Keratinocyte (primary cell): Measurements from ENCODE around the gene PTDSS2. TPM values are rescaled to one million over a fixed set of nuclear protein-coding genes. Genes with fewer than 3 reads are reported as not detected.

Experiments
- DNase-seq: peaks from one replicate; pipeline ENCODE4 v3.0.0-alpha.2; 2011; ENCODE audit warnings: low read depth, missing footprints, low spot score
- FAIRE-seq: peaks from 2 replicates; lab custom pipeline; 2011; peaks lifted over from hg19 to GRCh38; lab: Jason Lieb, UNC
- H2AFZ ChIP-seq: 2 replicates; pipeline ENCODE4 v1.6.0; 2012; ENCODE audit warnings: low read length, control low read depth, inconsistent platforms; ENCODE audit not compliant: control insufficient read depth
- H3K27ac ChIP-seq: 2 replicates; pipeline ENCODE4 v1.5.1; 2011; ENCODE audit warnings: low read length; ENCODE audit not compliant: control insufficient read depth, insufficient read depth
- H3K27me3 ChIP-seq: 3 replicates; pipeline ENCODE4 v1.6.0; 2011; ENCODE audit warnings: low read length; ENCODE audit not compliant: control insufficient read depth, insufficient read depth; ENCODE audit errors: extremely low read depth
- H3K36me3 ChIP-seq, 2 experiments: 2 replicates in 1 of 2; 3 replicates in 1 of 2; pipeline ENCODE4 v1.5.1; 2011; ENCODE audit warnings: low read length in 2 of 2, mild to moderate bottlenecking in 1 of 2; ENCODE audit not compliant: control insufficient read depth in 2 of 2, insufficient read depth in 2 of 2; ENCODE audit errors: extremely low read depth in 1 of 2
- H3K4me1 ChIP-seq: 3 replicates; pipeline ENCODE4 v1.5.1; 2011; ENCODE audit warnings: low read length; ENCODE audit not compliant: control insufficient read depth, insufficient read depth; ENCODE audit errors: extremely low read depth
- H3K4me2 ChIP-seq: 3 replicates; pipeline ENCODE4 v1.6.0; 2011; ENCODE audit warnings: low read depth, low read length; ENCODE audit not compliant: control insufficient read depth, insufficient read depth; ENCODE audit errors: extremely low read depth
- H3K4me3 ChIP-seq, 3 experiments: fragments of 200-600 bp in 1 of 3; sonication (generic) in 1 of 3; 2 replicates in 2 of 3; 3 replicates in 1 of 3; pipeline ENCODE4 v1.5.1; 2011 to 2016; ENCODE audit warnings: low read length in 3 of 3, mild to moderate bottlenecking in 3 of 3, control low read depth in 2 of 3, inconsistent platforms in 1 of 3, low read depth in 1 of 3, mixed read lengths in 1 of 3, mixed run types in 1 of 3, moderate library complexity in 1 of 3; ENCODE audit not compliant: control insufficient read depth in 2 of 3, insufficient read depth in 2 of 3; ENCODE audit errors: extremely low read depth in 1 of 3
- H3K79me2 ChIP-seq: 2 replicates; pipeline ENCODE4 v1.6.0; 2012; ENCODE audit warnings: low read length; ENCODE audit not compliant: control insufficient read depth, insufficient read depth
- H3K9ac ChIP-seq: 3 replicates; pipeline ENCODE4 v1.6.0; 2011; ENCODE audit warnings: low read length; ENCODE audit not compliant: control insufficient read depth, insufficient read depth; ENCODE audit errors: extremely low read depth
- H3K9me1 ChIP-seq: 3 replicates; pipeline ENCODE4 v1.6.0; 2011; ENCODE audit warnings: low read length; ENCODE audit not compliant: control insufficient read depth, insufficient read depth; ENCODE audit errors: extremely low read depth
- H3K9me3 ChIP-seq: 2 replicates; pipeline ENCODE4 v1.5.1; 2012; ENCODE audit warnings: low read depth, low read length; ENCODE audit not compliant: control insufficient read depth
- H4K20me1 ChIP-seq: 3 replicates; pipeline ENCODE4 v1.6.0; 2011; ENCODE audit warnings: low read length; ENCODE audit not compliant: control insufficient read depth, insufficient read depth; ENCODE audit errors: extremely low read depth
- CTCF ChIP-seq, 3 experiments: IDR thresholded peaks in 1 of 3; conservative IDR thresholded peaks in 1 of 3; optimal IDR thresholded peaks in 1 of 3; 2 replicates in 2 of 3; 3 replicates in 1 of 3; pipeline versions ENCODE3 to v1.5.1; 2011; ENCODE audit warnings: low read length in 3 of 3, mild to moderate bottlenecking in 3 of 3, moderate library complexity in 2 of 3, control low read depth in 1 of 3, inconsistent platforms in 1 of 3; ENCODE audit not compliant: insufficient read depth in 2 of 3; ENCODE audit errors: extremely low read depth in 1 of 3
- EZH2 ChIP-seq: IDR thresholded peaks from one replicate; pipeline ENCODE4 v1.6.1; 2012; ENCODE audit warnings: inconsistent platforms, mild to moderate bottlenecking, low read length, moderate library complexity
- dilution Hi-C: fragments of 300-500 bp; cut with MboI; formaldehyde crosslinking; loops from one replicate; pipeline ENCODE4 v1.7.0; 2020; ENCODE audit warnings: low sequenced_read_pairs; ENCODE audit not compliant: extremely low pct_ligation_motif_present
- polyA plus RNA-seq, 5 experiments: library from polyadenylated mRNA; depleted of rRNA in 3 of 5; stranded (reverse) in 3 of 5; stranded (forward) in 1 of 5; unstranded in 1 of 5; fragments of >200 nt; gene quantifications; 1 replicate in 1 of 5; 2 replicates in 3 of 5; 3 replicates in 1 of 5; pipeline versions ENCODE4 v1.2.1 to v1.2.3, GENCODE V29; 2011 to 2012; ENCODE audit warnings: missing spikeins in 2 of 5, low read depth in 1 of 5, low replicate concordance in 1 of 5

The PTDSS2 gene
- polyA plus RNA-seq, 1 donor (not counting 4 experiments of a cell fraction or from before 2014, with no cell fraction given): 21.6 TPM

GRCh38 chr11:404551-405264, 45.4 kb upstream of the PTDSS2 start:
- dilution Hi-C loops: no loop called here
- H3K9ac ChIP-seq: no peak overlapping the region
- H3K4me1 ChIP-seq: peaks cover 8% of the 10 kb centered on the region
- no peaks in the 10 kb centered on the region for H3K27me3 ChIP-seq
- peaks cover 8% of the 10 kb centered on the region for H3K79me2 ChIP-seq
- no peaks in the 10 kb centered on the region for H3K9me3 ChIP-seq
- TF ChIP-seq EZH2: no peak
- TF ChIP-seq CTCF (optimal IDR thresholded peaks at IDR 0.05 in 1 of 3, IDR thresholded peaks at IDR 0.05 in 1 of 3, conservative IDR thresholded peaks at IDR 0.05 in 1 of 3; ENCODE audit: extremely low read depth in 1 of 3, insufficient read depth in 2 of 3, low read length in 3 of 3): no peak
- no peaks in the 10 kb centered on the region for H3K9me1 ChIP-seq
- no peak overlapping the region for H2AFZ ChIP-seq
- FAIRE-seq (no peak), DNase-seq (no peak)
- H4K20me1 ChIP-seq: peaks cover 18% of the 10 kb centered on the region
- no peak overlapping the region for H3K27ac ChIP-seq
- H3K36me3 ChIP-seq: peaks cover 25 to 28% of the 10 kb centered on the region in 2 experiments
- H3K4me3 ChIP-seq: no peak overlapping the region
- no peak overlapping the region for H3K4me2 ChIP-seq

GRCh38 chr11:405323-405953, 44.6 kb upstream of the PTDSS2 start:
- no peak overlapping the region for H3K9ac ChIP-seq
- no peak overlapping the region for H3K4me3 ChIP-seq
- H3K4me1 ChIP-seq: peaks cover 8% of the 10 kb centered on the region
- H3K36me3 ChIP-seq: peaks cover 25 to 26% of the 10 kb centered on the region in 2 experiments
- peaks cover 5% of the 10 kb centered on the region for H3K79me2 ChIP-seq
- TF ChIP-seq EZH2 (no peak), CTCF (optimal IDR thresholded peaks at IDR 0.05 in 1 of 3, IDR thresholded peaks at IDR 0.05 in 1 of 3, conservative IDR thresholded peaks at IDR 0.05 in 1 of 3; ENCODE audit: extremely low read depth in 1 of 3, insufficient read depth in 2 of 3, low read length in 3 of 3) (peak in 1 of 3 experiments; percentile 26)
- H2AFZ ChIP-seq: no peak overlapping the region
- H3K4me2 ChIP-seq: no peak overlapping the region
- H3K9me3 ChIP-seq: no peaks in the 10 kb centered on the region
- H3K27me3 ChIP-seq: no peaks in the 10 kb centered on the region
- no peak for FAIRE-seq
- dilution Hi-C loops: no loop called here
- H4K20me1 ChIP-seq: peaks cover 18% of the 10 kb centered on the region
- no peaks in the 10 kb centered on the region for H3K9me1 ChIP-seq
- DNase-seq: no peak
- no peak overlapping the region for H3K27ac ChIP-seq
